ENCODE measurements around the gene VPS25.

Gene VPS25

GRCh38 chr17:42806249-42806648, 33.0 kb downstream of the VPS25 start:
- Histone ChIP-seq H3K9ac (ENCODE audit: low read depth, low read length) (no peak overlapping the region), H2AFZ (ENCODE audit: low read depth, low read length) (no peak overlapping the region), H3K4me1 (ENCODE audit: insufficient read depth, low read length) (no peaks in the 10 kb centered on the region), H3K9me3 (ENCODE audit: insufficient read depth, low read length, severe bottlenecking) (no peaks in the 10 kb centered on the region), H3K4me3 (ENCODE audit: low read depth in 1 of 2, low read length in 2 of 2) (no peak overlapping the region), H3K36me3 (ENCODE audit: insufficient read depth, low read length) (peaks cover 12% of the 10 kb centered on the region), H3K27me3 (ENCODE audit: insufficient read depth, low read length, poor library complexity) (no peaks in the 10 kb centered on the region), H3K79me2 (ENCODE audit: insufficient read depth, low read length) (no peaks in the 10 kb centered on the region), H3K4me2 (ENCODE audit: insufficient read depth, low read length) (no peak overlapping the region), H4K20me1 (ENCODE audit: insufficient read depth, low read length) (no peaks in the 10 kb centered on the region), H3K27ac (ENCODE audit: low read length) (no peak overlapping the region)
- DNase-seq (no peak), ATAC-seq (ENCODE audit: insufficient read depth, low read depth) (no peak)
- TF ChIP-seq CTCF (IDR thresholded peaks at IDR 0.05; ENCODE audit: borderline replicate concordance, extremely low read depth, low read length, poor library complexity, severe bottlenecking) (no peak), EZH2 (IDR thresholded peaks at IDR 0.05; ENCODE audit: borderline replicate concordance, low read depth, low read length, severe bottlenecking) (no peak)

- H3K9me3 ChIP-seq (ENCODE audit: insufficient read depth, low read length, severe bottlenecking), result no peaks in the 10 kb centered on the region
- no peak for ATAC-seq (ENCODE audit: insufficient read depth, low read depth)
- no peak overlapping the region for H2AFZ ChIP-seq (ENCODE audit: low read depth, low read length)
- H3K36me3 ChIP-seq (ENCODE audit: insufficient read depth, low read length), result peaks cover 33% of the 10 kb centered on the region
- H3K4me3 ChIP-seq (ENCODE audit: low read depth in 1 of 2, low read length in 2 of 2), result no peak overlapping the region
- TF ChIP-seq CTCF (IDR thresholded peaks at IDR 0.05; ENCODE audit: borderline replicate concordance, extremely low read depth, low read length, poor library complexity, severe bottlenecking) (no peak), EZH2 (IDR thresholded peaks at IDR 0.05; ENCODE audit: borderline replicate concordance, low read depth, low read length, severe bottlenecking) (no peak)
- no peaks in the 10 kb centered on the region for H3K79me2 ChIP-seq (ENCODE audit: insufficient read depth, low read length)
- no peak overlapping the region for H3K27ac ChIP-seq (ENCODE audit: low read length)
- H3K9ac ChIP-seq (ENCODE audit: low read depth, low read length), result no peak overlapping the region
- no peaks in the 10 kb centered on the region for H3K4me1 ChIP-seq (ENCODE audit: insufficient read depth, low read length)
- H4K20me1 ChIP-seq (ENCODE audit: insufficient read depth, low read length), result no peaks in the 10 kb centered on the region
- no peak for DNase-seq
- H3K27me3 ChIP-seq (ENCODE audit: insufficient read depth, low read length, poor library complexity), result no peaks in the 10 kb centered on the region
- H3K4me2 ChIP-seq (ENCODE audit: insufficient read depth, low read length), result no peak overlapping the region
These were observed 36.0 kb downstream of the VPS25 start for GRCh38 chr17:42809250-42809649.

- Histone ChIP-seq H3K27ac (ENCODE audit: low read length) (no peak overlapping the region), H2AFZ (ENCODE audit: low read depth, low read length) (no peak overlapping the region), H3K36me3 (ENCODE audit: insufficient read depth, low read length) (peaks cover 83% of the 10 kb centered on the region), H3K4me2 (ENCODE audit: insufficient read depth, low read length) (no peak overlapping the region), H3K9me3 (ENCODE audit: insufficient read depth, low read length, severe bottlenecking) (no peaks in the 10 kb centered on the region), H3K79me2 (ENCODE audit: insufficient read depth, low read length) (0 out of 2 replicates have a peak, but pooled peaks cover 2% of the 10 kb centered on the region), H3K4me1 (ENCODE audit: insufficient read depth, low read length) (no peaks in the 10 kb centered on the region), H4K20me1 (ENCODE audit: insufficient read depth, low read length) (no peaks in the 10 kb centered on the region), H3K27me3 (ENCODE audit: insufficient read depth, low read length, poor library complexity) (no peaks in the 10 kb centered on the region), H3K4me3 (ENCODE audit: low read depth in 1 of 2, low read length in 2 of 2) (no peak overlapping the region), H3K9ac (ENCODE audit: low read depth, low read length) (no peak overlapping the region)
- no peak for ATAC-seq (ENCODE audit: insufficient read depth, low read depth)
- TF ChIP-seq EZH2 (IDR thresholded peaks at IDR 0.05; ENCODE audit: borderline replicate concordance, low read depth, low read length, severe bottlenecking) (no peak), CTCF (IDR thresholded peaks at IDR 0.05; ENCODE audit: borderline replicate concordance, extremely low read depth, low read length, poor library complexity, severe bottlenecking) (no peak)
- DNase-seq, result no peak
These were observed 41.6 kb downstream of the VPS25 start for GRCh38 chr17:42814633-42815399.

Measured in DND-41 (cell line).